Panc1 (cell line): ENCODE data around the gene F5. TPM values are rescaled to one million over a fixed set of nuclear protein-coding genes. Genes with fewer than 3 reads are reported as not detected.

Source experiments
- ATAC-seq: fragments of 200-7000 bp; cut with Tn5 transposase; 2 replicates; pipeline ENCODE4 v1.9.1; 2020; ENCODE audit warnings: mild to moderate bottlenecking, moderate library complexity
- BruUV-seq: library from RNA; stranded (reverse); fragments of 400-500 nt; replicated peaks from 2 replicates; lab custom pipeline; 2021; lab: Mats Ljungman, UMichigan
- CTCF ChIA-PET: fragments of 300-600 bp; sonication (Branson Sonifier 250); formaldehyde crosslinking; loops from one replicate; lab custom pipeline; 2022; ENCODE audit warnings: antibody characterized with exemption; lab: Charles Lee
- POLR2A ChIA-PET: fragments of 300-600 bp; sonication (Branson Sonifier 250); formaldehyde crosslinking; loops from one replicate; lab custom pipeline; 2022; ENCODE audit warnings: antibody characterized with exemption; lab: Charles Lee
- DNase-seq: peaks from one replicate; pipeline ENCODE4 v3.0.0-alpha.2; 2010; ENCODE audit warnings: low read depth, low spot score
- H3K27ac ChIP-seq: 2 replicates; pipeline ENCODE4 v1.5.1; 2011; ENCODE audit warnings: mild to moderate bottlenecking, low read length, inconsistent platforms
- H3K27me3 ChIP-seq: fragments of 200-500 bp; sonication (Bioruptor generic); 2 replicates; pipeline ENCODE4 v1.6.0; 2014; ENCODE audit warnings: low read length, inconsistent platforms; ENCODE audit not compliant: control insufficient read depth, insufficient read depth
- H3K36me3 ChIP-seq: fragments of 200-500 bp; sonication (Bioruptor generic); 2 replicates; pipeline ENCODE4 v1.5.1; 2014; ENCODE audit warnings: inconsistent platforms, mild to moderate bottlenecking, low read length, moderate library complexity; ENCODE audit not compliant: control insufficient read depth, insufficient read depth
- H3K4me1 ChIP-seq: 2 replicates; pipeline ENCODE4 v1.5.1; 2011; ENCODE audit warnings: inconsistent platforms, mild to moderate bottlenecking, low read length, moderate library complexity; ENCODE audit not compliant: control insufficient read depth, insufficient read depth
- H3K4me3 ChIP-seq, 2 experiments: 2 replicates each; pipeline ENCODE4 v1.5.1; 2011 to 2012; ENCODE audit warnings: low read depth in 2 of 2, low read length in 2 of 2, mild to moderate bottlenecking in 2 of 2, inconsistent platforms in 1 of 2, moderate library complexity in 1 of 2
- H3K9me3 ChIP-seq: fragments of 200-500 bp; sonication (Bioruptor generic); 2 replicates; pipeline ENCODE4 v1.5.1; 2014; ENCODE audit warnings: low read depth, mild to moderate bottlenecking, inconsistent platforms, low read length, moderate library complexity; ENCODE audit not compliant: control insufficient read depth, insufficient read depth
- POLR2AphosphoS5 ChIP-seq: IDR thresholded peaks from 2 replicates; pipeline ENCODE4 v1.6.1; 2012; ENCODE audit warnings: mild to moderate bottlenecking, low read depth, low read length, moderate library complexity
- SIN3A ChIP-seq: IDR thresholded peaks from 2 replicates; pipeline ENCODE4 v1.6.1; 2012; ENCODE audit warnings: low read depth, mild to moderate bottlenecking, low read length, moderate library complexity, borderline replicate concordance; ENCODE audit not compliant: insufficient read depth
- TCF7L2 ChIP-seq: IDR thresholded peaks from 2 replicates; pipeline ENCODE4 v1.6.1; 2011; ENCODE audit warnings: mild to moderate bottlenecking, low read depth, low read length, inconsistent platforms
- in situ Hi-C: cut with HindIII; loops from 2 replicates; pipeline ENCODE4 v1.10.0; 2016; ENCODE audit warnings: low sequenced_read_pairs, low pct_unique_long_range_greater_than_20kb
- intact Hi-C: fragments of 100-400 bp; cut with micrococcal nuclease; formaldehyde crosslinking; loops from one replicate; pipeline ENCODE4 v1.10.0; 2022; ENCODE audit not compliant: unreplicated experiment
- total RNA-seq: library from RNA; stranded (reverse); gene quantifications from one replicate; pipeline ENCODE4 v1.2.1, GENCODE V29; 2021; ENCODE audit not compliant: unreplicated experiment
- TF ChIP-seq, protein P1 (sequence below): fragments of 450-650 bp; IDR thresholded peaks from 2 replicates; pipeline ENCODE4 v1.5.1; 2017; ENCODE audit warnings: mild to moderate bottlenecking
- TF ChIP-seq, protein P2 (sequence below), 2 experiments: IDR thresholded peaks; 2 replicates each; pipeline ENCODE4 v1.6.1; 2011 to 2012; ENCODE audit warnings: low read depth in 2 of 2, control low read depth in 1 of 2, low read length in 1 of 2, mild to moderate bottlenecking in 1 of 2, moderate library complexity in 1 of 2; ENCODE audit not compliant: insufficient read depth in 1 of 2

The F5 gene
- total RNA-seq, 1 experiment from 2014 or later, result 0.08 TPM

DNA sequence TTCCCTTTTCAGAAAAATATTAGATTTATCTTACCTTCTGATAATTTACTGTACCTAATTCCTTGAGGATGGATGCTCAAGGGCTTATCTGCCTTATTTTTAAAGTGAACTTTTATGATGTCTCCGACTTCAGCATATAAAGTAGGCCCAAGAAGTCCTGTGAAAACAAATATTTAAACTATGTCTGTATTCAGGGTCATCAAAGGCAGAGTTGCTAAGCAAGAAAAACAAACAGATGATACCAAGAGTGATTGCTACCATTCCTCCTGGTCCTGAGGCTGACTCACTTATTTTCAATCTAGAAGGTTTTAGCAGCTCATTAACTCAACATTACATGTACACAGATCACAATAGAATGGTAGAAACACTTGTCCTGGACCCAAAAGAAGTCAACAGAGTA is 14.1 kb downstream of the F5 start:
- in situ Hi-C loops, result no loop called here
- ATAC-seq, result no peak

DNA sequence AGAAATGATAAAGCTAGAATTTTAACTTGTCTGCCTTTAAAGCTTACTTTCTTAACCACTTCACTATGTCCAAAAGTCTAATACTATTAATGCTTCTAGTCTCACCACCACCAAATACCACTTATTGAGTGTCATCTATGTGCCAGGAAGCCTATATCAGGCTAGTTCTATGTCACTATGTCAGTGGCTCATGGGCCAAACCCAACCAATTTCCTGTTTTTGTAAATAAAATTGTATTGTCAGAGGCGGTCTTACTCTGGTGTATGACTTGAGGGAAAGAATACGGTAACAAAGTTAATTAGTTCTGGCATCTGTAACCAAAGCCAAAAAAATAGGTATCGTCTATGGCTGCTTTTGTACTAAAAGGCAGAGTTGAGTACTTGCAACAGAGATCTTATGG is 14.8 kb downstream of the F5 start:
- in situ Hi-C loops, result no loop called here
- H3K27ac ChIP-seq, result no peak overlapping the region
- TF ChIP-seq SIN3A (no peak), TCF7L2 (no peak), POLR2AphosphoS5 (no peak)
- TF ChIP-seq, protein P1, sequence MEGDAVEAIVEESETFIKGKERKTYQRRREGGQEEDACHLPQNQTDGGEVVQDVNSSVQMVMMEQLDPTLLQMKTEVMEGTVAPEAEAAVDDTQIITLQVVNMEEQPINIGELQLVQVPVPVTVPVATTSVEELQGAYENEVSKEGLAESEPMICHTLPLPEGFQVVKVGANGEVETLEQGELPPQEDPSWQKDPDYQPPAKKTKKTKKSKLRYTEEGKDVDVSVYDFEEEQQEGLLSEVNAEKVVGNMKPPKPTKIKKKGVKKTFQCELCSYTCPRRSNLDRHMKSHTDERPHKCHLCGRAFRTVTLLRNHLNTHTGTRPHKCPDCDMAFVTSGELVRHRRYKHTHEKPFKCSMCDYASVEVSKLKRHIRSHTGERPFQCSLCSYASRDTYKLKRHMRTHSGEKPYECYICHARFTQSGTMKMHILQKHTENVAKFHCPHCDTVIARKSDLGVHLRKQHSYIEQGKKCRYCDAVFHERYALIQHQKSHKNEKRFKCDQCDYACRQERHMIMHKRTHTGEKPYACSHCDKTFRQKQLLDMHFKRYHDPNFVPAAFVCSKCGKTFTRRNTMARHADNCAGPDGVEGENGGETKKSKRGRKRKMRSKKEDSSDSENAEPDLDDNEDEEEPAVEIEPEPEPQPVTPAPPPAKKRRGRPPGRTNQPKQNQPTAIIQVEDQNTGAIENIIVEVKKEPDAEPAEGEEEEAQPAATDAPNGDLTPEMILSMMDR, result no peak
- TF ChIP-seq, protein P2, sequence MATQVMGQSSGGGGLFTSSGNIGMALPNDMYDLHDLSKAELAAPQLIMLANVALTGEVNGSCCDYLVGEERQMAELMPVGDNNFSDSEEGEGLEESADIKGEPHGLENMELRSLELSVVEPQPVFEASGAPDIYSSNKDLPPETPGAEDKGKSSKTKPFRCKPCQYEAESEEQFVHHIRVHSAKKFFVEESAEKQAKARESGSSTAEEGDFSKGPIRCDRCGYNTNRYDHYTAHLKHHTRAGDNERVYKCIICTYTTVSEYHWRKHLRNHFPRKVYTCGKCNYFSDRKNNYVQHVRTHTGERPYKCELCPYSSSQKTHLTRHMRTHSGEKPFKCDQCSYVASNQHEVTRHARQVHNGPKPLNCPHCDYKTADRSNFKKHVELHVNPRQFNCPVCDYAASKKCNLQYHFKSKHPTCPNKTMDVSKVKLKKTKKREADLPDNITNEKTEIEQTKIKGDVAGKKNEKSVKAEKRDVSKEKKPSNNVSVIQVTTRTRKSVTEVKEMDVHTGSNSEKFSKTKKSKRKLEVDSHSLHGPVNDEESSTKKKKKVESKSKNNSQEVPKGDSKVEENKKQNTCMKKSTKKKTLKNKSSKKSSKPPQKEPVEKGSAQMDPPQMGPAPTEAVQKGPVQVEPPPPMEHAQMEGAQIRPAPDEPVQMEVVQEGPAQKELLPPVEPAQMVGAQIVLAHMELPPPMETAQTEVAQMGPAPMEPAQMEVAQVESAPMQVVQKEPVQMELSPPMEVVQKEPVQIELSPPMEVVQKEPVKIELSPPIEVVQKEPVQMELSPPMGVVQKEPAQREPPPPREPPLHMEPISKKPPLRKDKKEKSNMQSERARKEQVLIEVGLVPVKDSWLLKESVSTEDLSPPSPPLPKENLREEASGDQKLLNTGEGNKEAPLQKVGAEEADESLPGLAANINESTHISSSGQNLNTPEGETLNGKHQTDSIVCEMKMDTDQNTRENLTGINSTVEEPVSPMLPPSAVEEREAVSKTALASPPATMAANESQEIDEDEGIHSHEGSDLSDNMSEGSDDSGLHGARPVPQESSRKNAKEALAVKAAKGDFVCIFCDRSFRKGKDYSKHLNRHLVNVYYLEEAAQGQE (IDR thresholded peaks at IDR 0.05; ENCODE audit: insufficient read depth in 1 of 2, low read depth in 2 of 2, low read length in 1 of 2), result no peak
- no peaks in the 10 kb centered on the region for H3K36me3 ChIP-seq
- H3K9me3 ChIP-seq, result no peaks in the 10 kb centered on the region
- DNase-seq (no peak), ATAC-seq (no peak)
- H3K27me3 ChIP-seq, result peaks cover 14% of the 10 kb centered on the region
- no peak overlapping the region for H3K4me3 ChIP-seq
- intact Hi-C loops, result no loop called here
- ChIA-PET POLR2A (no interaction called here), CTCF (no interaction called here)
- no TSS peak for BruUV-seq
- H3K4me1 ChIP-seq, result no peaks in the 10 kb centered on the region

More for the DNA sequence above, 14.1 kb downstream of the F5 start:
- no TSS peak for BruUV-seq
- no peak for DNase-seq
- H3K36me3 ChIP-seq, result no peaks in the 10 kb centered on the region
- no peak overlapping the region for H3K4me3 ChIP-seq
- no peaks in the 10 kb centered on the region for H3K4me1 ChIP-seq
- intact Hi-C loops, result no loop called here
- no peak overlapping the region for H3K27ac ChIP-seq
- no peaks in the 10 kb centered on the region for H3K9me3 ChIP-seq
- CTCF ChIA-PET, result no interaction called here
- POLR2A ChIA-PET, result no interaction called here
- TF ChIP-seq TCF7L2 (no peak), SIN3A (no peak), POLR2AphosphoS5 (no peak)
- TF ChIP-seq, protein P1, result no peak
- TF ChIP-seq, protein P2 (IDR thresholded peaks at IDR 0.05; ENCODE audit: insufficient read depth in 1 of 2, low read depth in 2 of 2, low read length in 1 of 2), result no peak
- H3K27me3 ChIP-seq, result peaks cover 14% of the 10 kb centered on the region
